MM.1S (cell line): ENCODE results near the gene EFHD2.

Experiments used
- CTCF ChIP-seq: fragments of 300-600 bp; sonication (generic); IDR thresholded peaks from 2 replicates; pipeline ENCODE4 v1.5.1; 2016; ENCODE audit warnings: antibody characterized with exemption, low read length, mixed read lengths
- EZH2 ChIP-seq: fragments of 300-600 bp; sonication (generic); optimal IDR thresholded peaks from 2 replicates; pipeline ENCODE3; 2017; ENCODE audit warnings: low read depth, mild to moderate bottlenecking, antibody characterized with exemption, low read length, mixed read lengths
- EZH2phosphoT487 ChIP-seq: fragments of 300-600 bp; sonication (generic); IDR thresholded peaks from 2 replicates; pipeline ENCODE4 v1.6.1; 2018; ENCODE audit warnings: antibody characterized with exemption, low read length

DNA sequence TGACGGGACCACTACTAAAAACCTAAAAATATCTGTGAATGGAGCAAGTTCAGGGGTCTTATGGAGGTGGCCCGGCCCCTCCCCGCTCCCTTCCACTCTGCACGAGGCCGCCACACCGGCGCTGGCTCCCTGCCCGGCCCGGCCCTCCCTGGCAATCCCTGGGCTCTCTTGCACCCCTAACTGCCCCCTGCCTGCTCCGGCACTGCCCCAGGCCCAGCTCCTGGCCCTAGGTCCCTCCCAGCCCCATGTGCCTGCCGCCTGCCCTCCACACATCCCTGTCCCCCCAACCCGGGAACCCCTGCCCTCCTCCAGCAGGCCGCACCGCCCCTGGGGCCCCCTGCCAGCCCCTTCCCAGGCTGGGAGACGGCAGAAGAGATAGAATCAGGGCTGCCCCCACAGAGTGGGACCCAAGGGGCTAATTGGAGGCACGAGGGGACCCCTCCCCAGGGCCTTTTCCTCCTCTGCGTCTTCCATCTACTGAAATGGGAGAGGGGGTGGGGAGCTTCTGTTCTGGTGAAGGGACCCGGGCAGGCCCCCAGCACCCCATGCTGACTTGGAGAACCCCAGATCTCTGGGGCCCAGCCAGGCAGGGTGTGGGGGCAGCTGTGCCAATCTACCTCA lies 19.2 kb downstream of the EFHD2 start:
- TF ChIP-seq CTCF (no peak), EZH2 (no peak), EZH2phosphoT487 (no peak)
